Activated T-helper 1 cell treated with anti-CD3 and anti-CD28 coated beads, Interleukin-12 subunit alpha, Interleukin-12 subunit beta, Interleukin-2, Interleukin-4 antibody, amounts not matched to agents 30 ng/mL and 10 ng/mL and 1 ng/mL, durations not matched to agents 14 hours and 24 hours and 36 hours (primary cell): Measurements from ENCODE around the gene COPS4. TPM values are rescaled to one million over a fixed set of nuclear protein-coding genes. Genes with fewer than 3 reads are reported as not detected.
"Not testable (repeated sequence)": the region's sequence is repeated elsewhere in the genome, so short reads cannot be mapped to it uniquely, and the experiment has no call there.

Source experiments
- DNase-seq: peaks from one replicate; pipeline ENCODE4 v3.0.0; 2021; ENCODE audit warnings: low spot score
- H3K27ac Mint-ChIP-seq: one replicate; pipeline ENCODE4 v1.8.0; 2021; ENCODE audit warnings: mild to moderate bottlenecking, mixed read lengths
- H3K27me3 Mint-ChIP-seq: one replicate; pipeline ENCODE4 v1.8.0; 2022; ENCODE audit warnings: mild to moderate bottlenecking, moderate library complexity, mixed read lengths; ENCODE audit not compliant: insufficient read depth
- H3K36me3 Mint-ChIP-seq: one replicate; pipeline ENCODE4 v1.8.0; 2021; ENCODE audit warnings: low read depth, mixed read lengths
- H3K4me1 Mint-ChIP-seq: one replicate; pipeline ENCODE4 v1.8.0; 2021; ENCODE audit warnings: low read depth, mixed read lengths
- H3K4me3 Mint-ChIP-seq: one replicate; pipeline ENCODE4 v1.8.0; 2021; ENCODE audit warnings: mild to moderate bottlenecking, moderate library complexity, mixed read lengths
- H3K9me3 Mint-ChIP-seq: one replicate; pipeline ENCODE4 v1.8.0; 2021; ENCODE audit warnings: mixed read lengths
- intact Hi-C: fragments of 100-400 bp; cut with micrococcal nuclease; formaldehyde crosslinking; loops from one replicate; pipeline ENCODE4 v1.15.1; 2024
- total RNA-seq: library from RNA; stranded (reverse); gene quantifications from 2 replicates; pipeline ENCODE4 v1.2.3, GENCODE V29; 2022

Gene COPS4
- 35.8 and 38.8 TPM in 2 replicates for total RNA-seq

DNA sequence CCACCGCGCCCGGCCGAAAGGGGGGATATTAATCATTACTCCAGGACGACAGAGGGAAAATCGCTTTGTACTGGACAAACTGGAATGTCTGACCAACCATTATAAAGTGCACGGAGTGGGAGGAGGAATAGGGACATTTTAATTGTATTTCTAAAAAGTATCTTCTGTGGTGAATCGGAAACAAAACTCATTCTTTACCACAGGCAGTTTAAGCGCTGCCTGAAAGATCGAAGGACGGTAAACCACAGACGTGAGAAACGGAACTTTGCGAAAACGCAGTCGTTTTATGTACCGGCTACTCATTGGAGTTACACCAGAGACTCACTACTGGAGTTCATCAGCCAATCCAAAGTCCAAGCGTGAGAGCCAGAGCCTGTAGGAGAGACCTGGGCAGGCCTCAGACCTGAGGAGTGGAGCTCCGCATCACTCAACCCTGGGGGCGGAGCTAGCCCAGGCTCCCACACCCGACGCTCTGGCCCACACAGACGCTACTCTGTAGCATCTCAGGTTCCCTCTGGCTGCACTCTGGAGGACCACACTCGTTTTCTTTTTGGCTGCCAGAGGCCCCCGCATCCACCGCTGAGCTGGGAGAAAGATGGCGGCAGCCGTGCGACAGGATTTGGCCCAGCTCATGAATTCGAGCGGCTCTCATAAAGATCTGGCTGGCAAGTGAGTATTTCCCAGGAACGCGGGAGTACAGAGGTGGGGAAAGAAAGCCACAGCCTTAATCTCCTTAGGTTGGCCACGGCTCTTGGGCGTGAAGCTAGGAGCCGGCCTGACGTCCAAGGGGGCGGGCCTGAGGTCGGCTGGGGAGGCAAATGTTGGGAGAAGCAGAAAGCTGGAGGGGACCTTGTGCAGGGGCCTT lies at the start of gene COPS4:
TSS of gene COPS4 (plus strand) at position 554 of the 865 bp plus-strand sequence. CDS start at position 596, 42 bp downstream.
- Mint-ChIP-seq H3K4me1 (peaks cover 20% of the 10 kb centered on the region), H3K27me3 (peaks cover 6% of the 10 kb centered on the region), H3K27ac (peak within 1 kb of the TSS; percentile 99), H3K4me3 (peak within 1 kb of the TSS; percentile 98), H3K36me3 (peaks cover 2% of the 10 kb centered on the region), H3K9me3 (no peaks in the 10 kb centered on the region)
- DNase-seq, result peak; percentile 95
- intact Hi-C loops, result loop anchor here (1.0 to 10.0 kb wide), 16 partner anchors 22 to 750 kb away; partner anchors contain the start of genes ABRAXAS1, COQ2, ENOPH1 and HELQ

DNA sequence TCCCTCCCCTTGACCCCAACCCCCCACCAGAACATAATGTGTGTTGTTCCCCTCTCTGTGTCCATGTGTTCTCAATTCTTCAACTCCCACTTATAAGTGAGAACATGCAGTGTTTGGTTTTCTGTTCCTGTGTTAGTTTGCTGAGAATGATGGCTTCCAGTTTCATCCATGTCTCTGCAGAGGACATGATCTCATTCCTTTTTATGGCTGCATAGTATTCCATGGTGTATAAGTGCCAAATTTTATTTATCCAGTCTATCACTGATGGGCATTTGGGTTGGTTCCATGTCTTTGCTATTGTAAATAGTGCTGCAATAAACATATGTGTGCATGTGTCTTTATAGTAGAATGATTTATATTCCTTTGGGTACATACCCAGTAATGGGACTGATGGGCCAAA lies 47.5 kb upstream of the COPS4 start:
- DNase-seq, H3K27ac Mint-ChIP-seq, H3K4me3 Mint-ChIP-seq, H3K9me3 Mint-ChIP-seq, intact Hi-C loops, H3K27me3 Mint-ChIP-seq: not testable (repeated sequence)
- Mint-ChIP-seq H3K36me3 (peaks cover 15% of the 10 kb centered on the region), H3K4me1 (peaks cover 22% of the 10 kb centered on the region)

GRCh38 chr4:82988323-82988832 lies 46.6 kb upstream of the COPS4 start:
- Mint-ChIP-seq H3K4me3 (no peak overlapping the region), H3K4me1 (peaks cover 22% of the 10 kb centered on the region), H3K27me3 (no peaks in the 10 kb centered on the region), H3K36me3 (peaks cover 15% of the 10 kb centered on the region), H3K9me3 (no peaks in the 10 kb centered on the region), H3K27ac (no peak overlapping the region)
- DNase-seq, result no peak
- intact Hi-C loops, result no loop called here

DNA sequence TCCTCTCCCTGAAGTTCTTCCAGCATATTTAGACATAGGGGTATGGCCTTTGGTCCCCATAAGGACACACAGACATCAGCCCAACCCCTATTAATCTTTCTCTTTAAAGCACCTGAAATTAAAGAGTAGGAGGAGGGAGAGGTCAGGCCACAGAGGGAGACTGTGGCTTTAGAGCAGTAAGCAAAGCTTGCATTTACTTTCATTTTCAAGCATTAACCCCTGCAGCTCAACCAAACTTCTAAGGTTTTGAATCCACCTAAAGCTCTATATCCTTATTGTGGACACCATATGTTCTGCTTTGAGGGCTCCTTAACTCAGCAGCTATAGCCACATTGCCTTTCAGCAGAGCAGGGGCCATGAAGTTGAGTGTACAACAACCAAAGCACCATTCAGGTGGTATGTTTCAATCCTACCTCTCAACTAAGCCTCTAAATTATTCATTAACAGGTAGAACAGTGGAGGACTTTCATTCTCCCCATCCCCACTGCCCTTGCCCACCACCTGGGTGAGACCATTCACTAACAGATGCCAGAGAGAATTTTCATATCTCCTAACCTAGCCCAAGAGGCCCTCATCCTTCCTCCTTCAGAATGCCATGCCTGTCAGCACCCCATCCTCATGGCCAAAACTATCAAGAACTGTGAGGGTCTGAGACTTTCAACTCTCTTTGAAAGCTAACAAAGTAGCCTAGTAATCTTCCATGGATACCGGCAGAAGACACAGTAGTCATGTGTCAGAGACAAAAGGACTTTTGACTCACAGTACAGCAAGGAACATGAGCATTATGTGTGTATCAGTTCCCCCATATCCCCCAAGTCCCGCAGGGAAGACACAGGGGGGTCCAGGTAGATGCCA lies 45.2 kb upstream of the COPS4 start:
- intact Hi-C loops, result loop anchor here (1.0 kb wide), 1 partner anchor 20 kb away; the partner anchor contains the start of gene LIN54
- Mint-ChIP-seq H3K4me1 (peaks cover 14% of the 10 kb centered on the region), H3K4me3 (peak overlapping the region; percentile 64), H3K36me3 (peaks cover 8% of the 10 kb centered on the region), H3K9me3 (no peaks in the 10 kb centered on the region), H3K27ac (peak overlapping the region; percentile 79), H3K27me3 (no peaks in the 10 kb centered on the region)
- no peak for DNase-seq

DNA sequence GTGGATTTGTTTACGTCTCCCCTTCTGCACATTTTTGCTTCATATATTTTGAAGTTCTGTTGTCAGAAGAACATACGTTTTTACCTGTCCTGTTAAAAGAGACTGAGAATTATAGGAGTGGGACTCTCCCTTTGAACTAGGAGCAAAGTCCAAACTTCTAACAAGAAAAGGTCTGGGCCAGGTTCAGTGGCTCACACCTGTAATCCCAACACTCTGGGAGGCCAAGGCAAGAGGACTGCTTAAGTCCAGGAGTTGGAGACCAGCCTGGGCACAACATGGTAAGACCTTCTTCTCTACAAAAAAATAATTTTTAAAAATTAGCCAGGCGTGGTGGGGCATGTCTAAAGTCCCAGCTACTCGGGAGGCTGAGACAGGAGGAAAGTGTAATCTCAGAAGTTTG lies 40.1 kb upstream of the COPS4 start:
- intact Hi-C loops, result no loop called here
- Mint-ChIP-seq H3K36me3 (peaks cover 6% of the 10 kb centered on the region), H3K4me1 (peaks cover 10% of the 10 kb centered on the region), H3K4me3 (no peak overlapping the region), H3K27ac (no peak overlapping the region), H3K27me3 (no peaks in the 10 kb centered on the region), H3K9me3 (no peaks in the 10 kb centered on the region)
- DNase-seq, result no peak

- Mint-ChIP-seq H3K27ac (no peak overlapping the region), H3K36me3 (peaks cover 9% of the 10 kb centered on the region), H3K4me3 (no peak overlapping the region), H3K9me3 (no peaks in the 10 kb centered on the region), H3K4me1 (peaks cover 9% of the 10 kb centered on the region), H3K27me3 (no peaks in the 10 kb centered on the region)
- DNase-seq, result no peak
- intact Hi-C loops, result no loop called here
These were observed 36.1 kb upstream of the COPS4 start for GRCh38 chr4:82998898-82999297.

DNA sequence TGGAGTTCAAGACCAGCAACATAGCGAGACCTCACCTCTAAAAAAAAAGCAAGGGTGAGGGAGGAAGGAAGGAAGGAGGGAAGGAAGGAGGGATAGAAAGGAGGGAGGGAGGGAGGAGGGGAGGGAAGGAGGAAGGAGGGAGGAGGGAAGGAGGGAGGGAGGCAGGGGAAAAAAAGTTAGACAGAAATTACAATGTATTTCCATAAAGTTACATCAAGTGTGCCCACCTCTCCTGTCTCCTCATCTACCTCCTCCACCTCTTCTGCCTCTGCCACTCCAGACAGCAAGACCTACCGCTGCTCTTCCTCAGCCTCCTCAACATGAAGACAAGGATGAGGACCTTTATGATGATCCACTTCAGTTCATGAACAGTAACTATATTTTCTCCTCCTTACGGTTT lies 32.7 kb upstream of the COPS4 start:
- no peak overlapping the region for H3K4me3 Mint-ChIP-seq
- intact Hi-C loops, result no loop called here
- no peaks in the 10 kb centered on the region for H3K9me3 Mint-ChIP-seq
- H3K4me1 Mint-ChIP-seq, result peaks cover 15% of the 10 kb centered on the region
- H3K27me3 Mint-ChIP-seq, result no peaks in the 10 kb centered on the region
- no peak overlapping the region for H3K27ac Mint-ChIP-seq
- DNase-seq, result no peak
- H3K36me3 Mint-ChIP-seq, result peaks cover 9% of the 10 kb centered on the region

DNA sequence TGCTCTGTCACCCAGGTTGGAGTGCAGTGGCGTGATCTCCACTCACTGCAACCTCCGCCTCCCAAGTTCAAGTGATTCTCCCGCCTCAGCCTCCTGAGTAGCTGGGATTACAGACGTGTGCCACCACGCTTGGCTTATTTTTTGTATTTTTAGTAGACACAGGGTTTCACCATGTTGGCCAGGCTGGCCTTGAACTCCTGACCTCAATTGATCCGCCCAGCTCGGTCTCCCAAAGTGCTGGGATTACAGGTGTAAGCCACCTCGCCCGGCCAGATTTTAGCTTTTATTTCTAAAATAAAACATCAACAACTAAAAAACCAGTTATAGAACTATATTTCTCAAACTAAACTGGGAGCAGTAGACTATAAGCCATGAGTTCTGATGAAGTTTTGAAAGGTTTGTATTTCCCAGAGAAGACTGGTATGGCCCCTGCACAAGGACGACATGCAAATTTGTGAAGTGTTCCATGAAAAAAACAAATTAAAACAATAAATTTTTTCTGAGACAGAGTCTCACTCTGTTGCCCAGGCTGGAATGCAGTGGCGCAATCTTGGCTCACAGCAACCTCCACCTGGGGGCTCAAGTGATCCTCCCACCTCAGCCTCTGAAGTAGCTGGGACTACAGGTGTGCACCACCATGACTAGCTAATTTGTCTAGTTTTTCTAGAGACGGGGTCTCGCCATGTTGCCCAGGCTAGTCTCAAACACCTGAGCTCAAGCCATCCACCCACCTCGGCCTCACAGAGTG lies 31.8 kb upstream of the COPS4 start:
- H3K9me3 Mint-ChIP-seq, intact Hi-C loops, H3K27me3 Mint-ChIP-seq, H3K27ac Mint-ChIP-seq, H3K4me3 Mint-ChIP-seq, DNase-seq, H3K36me3 Mint-ChIP-seq: not testable (repeated sequence)
- H3K4me1 Mint-ChIP-seq, result peaks cover 24% of the 10 kb centered on the region

GRCh38 chr4:83009529-83009928 lies 25.5 kb upstream of the COPS4 start:
- peaks cover 57% of the 10 kb centered on the region for H3K4me1 Mint-ChIP-seq
- no peaks in the 10 kb centered on the region for H3K27me3 Mint-ChIP-seq
- peaks cover 3% of the 10 kb centered on the region for H3K36me3 Mint-ChIP-seq

GRCh38 chr4:83010111-83010521 lies 24.9 kb upstream of the COPS4 start:
- Mint-ChIP-seq H3K36me3 (peaks cover 3% of the 10 kb centered on the region), H3K9me3 (no peaks in the 10 kb centered on the region), H3K27ac (peak overlapping the region; percentile 90), H3K4me1 (peaks cover 57% of the 10 kb centered on the region), H3K4me3 (peak overlapping the region; percentile 96), H3K27me3 (no peaks in the 10 kb centered on the region)
- intact Hi-C loops, result loop anchor here (1.0 to 10.0 kb wide), 8 partner anchors 21 to 1535 kb away; partner anchors contain the start of genes ABRAXAS1, ENOPH1, HNRNPDL and RASGEF1B
- no peak for DNase-seq

More at GRCh38 chr4:83009529-83009928, 25.5 kb upstream of the COPS4 start:
- peak overlapping the region; percentile 96 for H3K4me3 Mint-ChIP-seq
- peak overlapping the region; percentile 90 for H3K27ac Mint-ChIP-seq
- intact Hi-C loops, result no loop called here
- H3K9me3 Mint-ChIP-seq, result no peaks in the 10 kb centered on the region
- DNase-seq, result no peak

- H3K9me3 Mint-ChIP-seq, result no peaks in the 10 kb centered on the region
- peak; percentile 82 for DNase-seq
- H3K27ac Mint-ChIP-seq, result peak within 1 kb of the TSS; percentile 90
- peak within 1 kb of the TSS; percentile 96 for H3K4me3 Mint-ChIP-seq
- H3K36me3 Mint-ChIP-seq, result peaks cover 2% of the 10 kb centered on the region
- H3K27me3 Mint-ChIP-seq, result no peaks in the 10 kb centered on the region
- peaks cover 55% of the 10 kb centered on the region for H3K4me1 Mint-ChIP-seq
- intact Hi-C loops, result loop anchor here (1.0 to 10.0 kb wide), 9 partner anchors 21 to 1536 kb away; partner anchors contain the start of genes ABRAXAS1, ENOPH1, HNRNPDL and RASGEF1B
These were observed 24.3 kb upstream of the COPS4 start, which contains the start of gene LIN54 for GRCh38 chr4:83010522-83011318. Gene LIN54 (minus strand): TSS chr4:83010823. CDS start chr4:82984844, 25,979 bp downstream.
